Mesendoderm (in vitro differentiated cells): ENCODE measurements around the gene ARHGAP15.
A peak's percentile ranks its signal among the peaks of the same experiment; 100 is the strongest.

Experiments used
- DNase-seq: peaks from one replicate; pipeline ENCODE4 v3.0.0; 2013
- H2AK5ac ChIP-seq: 2 replicates; pipeline ENCODE4 v1.6.1; 2013; ENCODE audit warnings: low read length, inconsistent platforms
- H2BK120ac ChIP-seq: 2 replicates; pipeline ENCODE4 v1.6.1; 2013; ENCODE audit warnings: low read depth, mild to moderate bottlenecking, low read length, moderate library complexity, mixed read lengths
- H2BK15ac ChIP-seq: replicated peaks from 2 replicates; pipeline ENCODE4 v1.6.1; 2013; ENCODE audit warnings: low read depth, mild to moderate bottlenecking, moderate library complexity
- H2BK5ac ChIP-seq: 2 replicates; pipeline ENCODE4 v1.6.1; 2013; ENCODE audit warnings: low read length, inconsistent platforms
- H3K18ac ChIP-seq: 2 replicates; pipeline ENCODE4 v1.6.1; 2013; ENCODE audit warnings: mild to moderate bottlenecking, low read length, mixed read lengths
- H3K23ac ChIP-seq: one replicate; pipeline ENCODE4 v1.6.1; 2013; ENCODE audit warnings: low read length
- H3K27ac ChIP-seq: 2 replicates; pipeline ENCODE4 v1.5.1; 2013; ENCODE audit warnings: low read depth, mild to moderate bottlenecking, inconsistent platforms, low read length, moderate library complexity
- H3K27me3 ChIP-seq: 2 replicates; pipeline ENCODE4 v1.6.1; 2013; ENCODE audit warnings: low read length, control low read depth, mild to moderate bottlenecking, inconsistent platforms; ENCODE audit not compliant: insufficient read depth, poor library complexity
- H3K36me3 ChIP-seq: 2 replicates; pipeline ENCODE4 v1.6.1; 2013; ENCODE audit warnings: low read length, inconsistent platforms; ENCODE audit not compliant: control insufficient read depth, insufficient read depth
- H3K4ac ChIP-seq: one replicate; pipeline ENCODE4 v1.6.1; 2013; ENCODE audit warnings: low read depth, mild to moderate bottlenecking, low read length, moderate library complexity
- H3K4me1 ChIP-seq: 2 replicates; pipeline ENCODE4 v1.6.1; 2013; ENCODE audit warnings: low read depth, low read length, inconsistent platforms; ENCODE audit not compliant: control insufficient read depth
- H3K4me2 ChIP-seq: 2 replicates; pipeline ENCODE4 v1.6.1; 2013; ENCODE audit warnings: low read length
- H3K4me3 ChIP-seq: 2 replicates; pipeline ENCODE4 v1.5.1; 2013; ENCODE audit warnings: mild to moderate bottlenecking, low read length
- H3K56ac ChIP-seq: one replicate; pipeline ENCODE4 v1.6.1; 2013; ENCODE audit warnings: low read length
- H3K79me1 ChIP-seq: 2 replicates; pipeline ENCODE4 v1.6.1; 2013; ENCODE audit warnings: low read length, inconsistent platforms
- H3K79me2 ChIP-seq: 2 replicates; pipeline ENCODE4 v1.6.1; 2013; ENCODE audit warnings: mild to moderate bottlenecking, low read length; ENCODE audit not compliant: control insufficient read depth, insufficient read depth
- H3K9ac ChIP-seq: 2 replicates; pipeline ENCODE4 v1.6.1; 2013; ENCODE audit warnings: low read length, inconsistent platforms
- H4K5ac ChIP-seq: one replicate; pipeline ENCODE4 v1.6.1; 2013; ENCODE audit warnings: low read length
- H4K8ac ChIP-seq: one replicate; pipeline ENCODE4 v1.6.1; 2013; ENCODE audit warnings: low read depth, mild to moderate bottlenecking, control low read depth, low read length, moderate library complexity
- WGBS: extraction: QIAGEN DNeasy Blood & Tissue Kit; methylation state at CpG from one replicate; pipeline ENCODE4 v1.1.7; 2013; ENCODE audit warnings: low lambda C conversion rate, missing lambda C conversion rate; ENCODE audit not compliant: insufficient coverage; ENCODE audit errors: extremely low coverage; 5-methylcytosine and 5-hydroxymethylcytosine counted together

ARHGAP15 gene

DNA sequence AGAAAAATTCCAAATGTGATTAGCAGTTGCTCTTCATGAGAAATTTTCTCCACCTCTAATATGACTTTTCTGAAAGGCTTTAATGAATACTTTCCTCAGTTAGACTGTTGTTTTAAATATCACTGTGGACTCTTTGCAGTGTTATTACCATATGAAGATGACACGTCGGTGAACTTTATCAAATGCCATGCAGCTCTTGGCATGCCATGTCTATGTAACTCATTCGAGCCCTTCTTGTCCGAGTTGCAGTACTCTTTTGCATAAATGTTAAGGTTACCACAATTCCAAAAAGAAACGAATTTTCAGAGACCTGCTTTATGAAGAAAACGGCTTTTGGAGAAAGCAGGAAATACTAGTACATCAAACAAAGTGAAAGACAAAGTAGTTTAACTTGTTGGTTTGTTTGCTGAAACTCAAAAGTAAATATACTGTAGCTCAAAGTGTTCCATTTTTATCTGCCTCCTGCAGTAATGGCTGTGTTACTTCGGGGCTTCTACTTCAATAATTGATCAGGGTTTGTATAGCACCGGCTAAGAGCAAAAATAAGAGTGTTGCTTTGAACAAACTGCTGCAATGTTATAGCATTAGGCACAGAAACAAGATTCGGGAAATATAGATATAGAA lies 204.1 kb downstream of the ARHGAP15 start:
- no CpG with 5 or more reads among the region's 9 CpGs for WGBS
- H2BK5ac ChIP-seq = no peak overlapping the region
- H4K5ac ChIP-seq = no peak overlapping the region
- H3K4me2 ChIP-seq = no peak overlapping the region
- no peak overlapping the region for H3K18ac ChIP-seq
- H3K4me3 ChIP-seq = no peak overlapping the region
- no peak overlapping the region for H3K4ac ChIP-seq
- no peak overlapping the region for H3K23ac ChIP-seq
- no peak for DNase-seq
- no peak overlapping the region for H3K27ac ChIP-seq
- H3K4me1 ChIP-seq = no peaks in the 10 kb centered on the region
- no peaks in the 10 kb centered on the region for H3K79me2 ChIP-seq
- H3K56ac ChIP-seq = no peak overlapping the region
- H3K36me3 ChIP-seq = no peaks in the 10 kb centered on the region
- H4K8ac ChIP-seq = no peak overlapping the region
- no peak overlapping the region for H2BK120ac ChIP-seq
- no peaks in the 10 kb centered on the region for H3K79me1 ChIP-seq
- no peak overlapping the region for H2AK5ac ChIP-seq
- no peak overlapping the region for H3K9ac ChIP-seq
- H2BK15ac ChIP-seq = no peak overlapping the region
- H3K27me3 ChIP-seq = no peaks in the 10 kb centered on the region

- H3K56ac ChIP-seq = no peak overlapping the region
- H3K4ac ChIP-seq = no peak overlapping the region
- H4K8ac ChIP-seq = no peak overlapping the region
- H3K23ac ChIP-seq = no peak overlapping the region
- no peaks in the 10 kb centered on the region for H3K36me3 ChIP-seq
- H3K4me2 ChIP-seq = no peak overlapping the region
- H2BK120ac ChIP-seq = no peak overlapping the region
- WGBS = no CpG with 5 or more reads among the region's 1 CpG
- H3K79me1 ChIP-seq = no peaks in the 10 kb centered on the region
- no peak overlapping the region for H2AK5ac ChIP-seq
- no peaks in the 10 kb centered on the region for H3K4me1 ChIP-seq
- no peak overlapping the region for H3K4me3 ChIP-seq
- H2BK15ac ChIP-seq = no peak overlapping the region
- no peaks in the 10 kb centered on the region for H3K27me3 ChIP-seq
- H3K9ac ChIP-seq = no peak overlapping the region
- DNase-seq = no peak
- no peak overlapping the region for H3K18ac ChIP-seq
- H4K5ac ChIP-seq = no peak overlapping the region
- H3K27ac ChIP-seq = no peak overlapping the region
- H3K79me2 ChIP-seq = no peaks in the 10 kb centered on the region
- H2BK5ac ChIP-seq = no peak overlapping the region
Measured at GRCh38 chr2:143333847-143334246, 204.6 kb downstream of the ARHGAP15 start.

- Histone ChIP-seq H2BK5ac (no peak overlapping the region), H3K4me3 (no peak overlapping the region), H3K36me3 (no peaks in the 10 kb centered on the region), H3K79me1 (no peaks in the 10 kb centered on the region), H2BK15ac (no peak overlapping the region), H3K27me3 (no peaks in the 10 kb centered on the region), H3K23ac (no peak overlapping the region), H3K18ac (no peak overlapping the region), H3K56ac (no peak overlapping the region), H4K8ac (no peak overlapping the region), H4K5ac (no peak overlapping the region), H3K27ac (no peak overlapping the region), H3K9ac (no peak overlapping the region), H3K4me2 (no peak overlapping the region), H3K79me2 (no peaks in the 10 kb centered on the region), H3K4me1 (no peaks in the 10 kb centered on the region), H3K4ac (no peak overlapping the region), H2BK120ac (no peak overlapping the region), H2AK5ac (no peak overlapping the region)
- WGBS = no CpG with 5 or more reads among the region's 4 CpGs
- DNase-seq = peak; percentile 11
Measured at GRCh38 chr2:143334837-143335236, 205.6 kb downstream of the ARHGAP15 start.

DNA sequence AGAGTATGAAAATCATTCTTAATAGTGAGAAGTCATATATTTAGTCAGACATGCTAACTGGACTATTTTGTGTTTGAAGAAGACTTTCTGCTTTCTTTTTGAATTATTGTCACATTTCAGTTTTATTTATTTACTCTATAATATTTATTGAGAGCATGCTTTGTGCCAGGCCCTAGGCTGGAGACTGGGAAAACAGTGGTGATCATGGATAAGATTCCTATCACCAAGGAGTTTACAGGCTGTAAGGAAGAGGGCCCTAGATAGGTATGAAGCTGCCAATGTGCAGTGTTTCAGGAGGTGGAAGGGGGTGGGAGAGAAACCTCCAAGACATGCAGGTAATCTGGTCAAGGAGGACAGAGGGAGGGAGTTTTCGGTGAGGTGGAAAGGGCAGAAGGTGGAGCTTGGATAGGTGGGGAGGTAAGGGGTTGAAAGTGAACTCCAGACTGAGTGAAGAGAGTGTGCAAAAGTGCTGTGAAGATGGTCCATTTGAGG lies 207.5 kb downstream of the ARHGAP15 start:
- no peak overlapping the region for H2AK5ac ChIP-seq
- no CpG with 5 or more reads among the region's 1 CpG for WGBS
- H3K4me1 ChIP-seq = no peaks in the 10 kb centered on the region
- no peaks in the 10 kb centered on the region for H3K79me2 ChIP-seq
- no peak overlapping the region for H3K23ac ChIP-seq
- H3K4me2 ChIP-seq = no peak overlapping the region
- H3K18ac ChIP-seq = no peak overlapping the region
- no peaks in the 10 kb centered on the region for H3K36me3 ChIP-seq
- no peak overlapping the region for H3K4ac ChIP-seq
- H2BK5ac ChIP-seq = no peak overlapping the region
- no peak overlapping the region for H4K5ac ChIP-seq
- H3K27me3 ChIP-seq = no peaks in the 10 kb centered on the region
- H2BK15ac ChIP-seq = no peak overlapping the region
- H3K56ac ChIP-seq = no peak overlapping the region
- no peak for DNase-seq
- H3K79me1 ChIP-seq = no peaks in the 10 kb centered on the region
- no peak overlapping the region for H3K4me3 ChIP-seq
- no peak overlapping the region for H3K27ac ChIP-seq
- H3K9ac ChIP-seq = no peak overlapping the region
- H4K8ac ChIP-seq = no peak overlapping the region
- H2BK120ac ChIP-seq = no peak overlapping the region

DNA sequence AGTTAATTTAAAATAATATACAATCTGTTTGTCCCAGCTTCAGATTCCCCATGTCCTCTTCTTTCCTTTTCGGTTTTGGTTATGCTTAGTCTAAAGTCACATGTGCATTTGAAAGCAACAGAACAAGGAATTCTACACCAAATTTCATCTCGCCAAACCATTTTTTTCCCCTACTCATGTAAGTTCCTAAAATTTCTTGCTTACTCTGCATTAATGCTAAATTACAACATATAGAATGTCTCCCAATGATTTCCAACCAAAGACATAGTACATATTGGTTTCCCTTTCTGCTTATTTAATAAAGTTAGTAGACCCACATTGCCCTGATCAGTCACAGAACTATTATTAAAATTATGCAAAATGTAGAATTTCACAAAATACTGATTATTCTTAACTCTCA lies 212.3 kb downstream of the ARHGAP15 start:
- H3K36me3 ChIP-seq = no peaks in the 10 kb centered on the region
- no peaks in the 10 kb centered on the region for H3K27me3 ChIP-seq
- H4K8ac ChIP-seq = no peak overlapping the region
- no peak overlapping the region for H2BK15ac ChIP-seq
- no peak overlapping the region for H3K9ac ChIP-seq
- no peak for DNase-seq
- no peak overlapping the region for H4K5ac ChIP-seq
- H3K4me1 ChIP-seq = no peaks in the 10 kb centered on the region
- no peak overlapping the region for H3K4ac ChIP-seq
- H2BK5ac ChIP-seq = no peak overlapping the region
- H2BK120ac ChIP-seq = no peak overlapping the region
- 100% methylated on average over 1 of the region's 2 CpGs for WGBS
- no peak overlapping the region for H3K56ac ChIP-seq
- H3K23ac ChIP-seq = no peak overlapping the region
- no peak overlapping the region for H3K27ac ChIP-seq
- H3K4me3 ChIP-seq = no peak overlapping the region
- H3K18ac ChIP-seq = no peak overlapping the region
- no peak overlapping the region for H3K4me2 ChIP-seq
- H2AK5ac ChIP-seq = no peak overlapping the region
- H3K79me2 ChIP-seq = no peaks in the 10 kb centered on the region
- no peaks in the 10 kb centered on the region for H3K79me1 ChIP-seq

DNA sequence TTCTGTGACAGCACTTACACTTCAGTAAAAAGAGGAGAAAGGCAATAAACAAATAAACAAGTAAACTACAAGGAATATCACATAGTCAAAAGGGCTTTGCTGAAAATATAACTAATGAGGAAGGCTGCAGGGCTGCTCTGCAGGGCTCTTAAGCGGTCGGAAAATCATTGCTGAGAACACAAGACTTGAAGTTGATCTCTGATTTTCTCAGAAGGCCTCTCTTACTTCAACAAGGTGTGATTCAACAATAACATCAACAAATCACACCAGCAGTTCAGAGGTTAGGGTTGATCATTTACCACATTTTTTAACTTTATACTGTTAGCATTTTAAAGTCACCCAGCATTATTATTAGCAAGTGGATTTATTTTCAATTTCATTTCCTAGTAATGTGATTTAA lies 215.6 kb downstream of the ARHGAP15 start:
- Histone ChIP-seq H3K18ac (no peak overlapping the region), H3K4ac (no peak overlapping the region), H3K4me1 (no peaks in the 10 kb centered on the region), H3K4me3 (no peak overlapping the region), H3K36me3 (no peaks in the 10 kb centered on the region), H3K4me2 (no peak overlapping the region), H2BK5ac (no peak overlapping the region), H3K27ac (no peak overlapping the region), H2BK15ac (no peak overlapping the region), H3K79me2 (no peaks in the 10 kb centered on the region), H3K9ac (no peak overlapping the region), H3K23ac (no peak overlapping the region), H4K5ac (no peak overlapping the region), H2BK120ac (no peak overlapping the region), H3K79me1 (no peaks in the 10 kb centered on the region), H4K8ac (no peak overlapping the region), H3K56ac (no peak overlapping the region), H2AK5ac (no peak overlapping the region), H3K27me3 (no peaks in the 10 kb centered on the region)
- no peak for DNase-seq
- WGBS = no CpG with 5 or more reads among the region's 2 CpGs
